Mesothelial cell of epicardium (in vitro differentiated cells): ENCODE results near the gene ZFPM1. TPM values are rescaled to one million over a fixed set of nuclear protein-coding genes. Genes with fewer than 3 reads are reported as not detected.

Experiments
- DNase-seq, 2 experiments: peaks; one replicate each; pipeline ENCODE4 v3.0.0; 2021; ENCODE audit warnings: low spot score in 2 of 2; ENCODE audit not compliant: unreplicated experiment in 2 of 2
- H3K27ac Mint-ChIP-seq: 2 replicates; pipeline ENCODE4 v1.8.0; 2021; ENCODE audit warnings: mixed read lengths
- H3K27me3 Mint-ChIP-seq: 2 replicates; pipeline ENCODE4 v1.8.0; 2021; ENCODE audit warnings: low read depth, mixed read lengths
- H3K36me3 Mint-ChIP-seq: 2 replicates; pipeline ENCODE4 v1.8.0; 2021; ENCODE audit warnings: mixed read lengths
- H3K4me1 Mint-ChIP-seq: 2 replicates; pipeline ENCODE4 v1.8.0; 2021; ENCODE audit warnings: mixed read lengths
- H3K4me3 Mint-ChIP-seq: 2 replicates; pipeline ENCODE4 v1.8.0; 2021; ENCODE audit warnings: mild to moderate bottlenecking, moderate library complexity, mixed read lengths
- H3K9me3 Mint-ChIP-seq: 2 replicates; pipeline ENCODE4 v1.8.0; 2021; ENCODE audit warnings: mixed read lengths
- CTCF ChIP-seq: fragments of 200-600 bp; sonication (generic); IDR thresholded peaks from one replicate; pipeline ENCODE4 v1.5.0; 2021; ENCODE audit warnings: antibody characterized with exemption; ENCODE audit not compliant: unreplicated experiment
- total RNA-seq: library from RNA; stranded (reverse); gene quantifications from 3 replicates; pipeline ENCODE4 v1.2.1, GENCODE V29; 2021

Gene ZFPM1
- total RNA-seq, 1 donor from 2014 or later = 56.2 TPM

- H3K9me3 Mint-ChIP-seq = no peaks in the 10 kb centered on the region
- TF ChIP-seq CTCF = no peak
- no peak overlapping the region for H3K27ac Mint-ChIP-seq
Measured at GRCh38 chr16:88415713-88416323, 37.3 kb upstream of the ZFPM1 start.

DNA sequence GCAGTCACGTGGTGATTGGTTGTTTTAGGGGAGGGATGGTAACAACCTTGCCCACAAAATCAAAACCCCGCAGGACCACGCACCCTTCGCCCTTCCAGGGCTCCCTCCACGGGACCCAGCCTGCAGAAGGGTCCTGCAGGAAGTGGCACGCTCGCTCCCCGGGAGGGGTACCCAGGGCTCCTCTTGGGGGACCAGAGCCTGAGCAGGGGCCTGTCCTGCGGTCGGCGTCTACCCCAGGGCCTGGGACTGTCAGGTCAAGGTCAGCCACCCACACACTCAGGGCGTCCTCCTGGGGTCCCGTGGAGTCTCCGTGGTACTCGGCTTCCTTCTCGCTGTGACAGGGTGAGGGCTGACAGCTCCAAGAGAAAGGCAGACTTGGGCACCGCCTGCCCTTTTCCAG lies 36.4 kb upstream of the ZFPM1 start:
- no peaks in the 10 kb centered on the region for H3K36me3 Mint-ChIP-seq
- H3K27ac Mint-ChIP-seq = no peak overlapping the region
- DNase-seq = no peak
- TF ChIP-seq CTCF = no peak
- peaks cover 4% of the 10 kb centered on the region for H3K4me1 Mint-ChIP-seq
- no peak overlapping the region for H3K4me3 Mint-ChIP-seq
- H3K9me3 Mint-ChIP-seq = no peaks in the 10 kb centered on the region
- no peaks in the 10 kb centered on the region for H3K27me3 Mint-ChIP-seq

More at GRCh38 chr16:88415713-88416323, 37.3 kb upstream of the ZFPM1 start:
- DNase-seq = no peak
- Mint-ChIP-seq H3K27me3 (no peaks in the 10 kb centered on the region), H3K4me1 (peaks cover 4% of the 10 kb centered on the region), H3K36me3 (no peaks in the 10 kb centered on the region), H3K4me3 (no peak overlapping the region)

DNA sequence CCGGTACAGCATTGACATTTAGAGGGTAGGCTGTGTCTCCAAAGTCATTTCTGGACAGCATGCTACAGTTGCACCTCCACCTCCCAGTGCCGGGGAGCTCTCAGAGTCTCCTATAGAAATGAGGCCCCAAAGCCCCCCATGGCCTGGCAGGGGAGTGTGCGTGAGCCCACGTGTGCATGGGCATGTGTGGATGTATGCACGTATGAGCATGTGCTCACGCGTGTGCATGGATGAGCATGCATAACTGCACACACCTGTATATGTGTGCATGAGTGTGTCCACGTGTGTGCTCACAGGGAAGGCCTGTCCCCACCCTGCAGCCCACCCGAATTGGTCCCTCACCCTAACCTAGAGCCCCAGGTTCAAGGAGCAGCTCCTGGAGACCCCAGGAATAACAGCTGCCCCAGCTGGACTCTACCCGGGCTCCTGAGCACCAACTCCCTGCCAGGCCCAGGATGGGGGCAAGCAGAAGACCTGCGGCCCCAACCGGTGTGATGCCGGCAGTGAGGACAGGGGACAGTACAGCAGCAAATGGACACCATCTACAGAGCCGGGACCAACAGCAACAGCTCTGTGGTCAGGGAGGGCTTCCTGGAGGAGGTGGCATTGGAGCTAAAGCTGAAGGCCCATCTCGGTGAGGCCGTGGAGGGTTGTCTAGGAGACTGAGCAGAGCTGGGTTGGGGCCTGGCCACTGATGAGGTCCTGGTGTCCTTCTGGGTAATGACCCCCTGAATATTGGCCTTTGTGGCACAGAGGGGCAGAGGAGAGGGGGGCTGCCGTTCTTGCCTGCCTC lies 35.2 kb upstream of the ZFPM1 start:
- no peak overlapping the region for H3K27ac Mint-ChIP-seq
- peaks cover 4% of the 10 kb centered on the region for H3K4me1 Mint-ChIP-seq
- no peak overlapping the region for H3K4me3 Mint-ChIP-seq
- H3K36me3 Mint-ChIP-seq = no peaks in the 10 kb centered on the region
- DNase-seq = no peak
- H3K9me3 Mint-ChIP-seq = no peaks in the 10 kb centered on the region
- no peaks in the 10 kb centered on the region for H3K27me3 Mint-ChIP-seq
- no peak for TF ChIP-seq CTCF

GRCh38 chr16:88418869-88419268 lies 34.2 kb upstream of the ZFPM1 start:
- no peaks in the 10 kb centered on the region for H3K9me3 Mint-ChIP-seq
- DNase-seq = no peak
- TF ChIP-seq CTCF = no peak
- no peak overlapping the region for H3K4me3 Mint-ChIP-seq
- no peak overlapping the region for H3K27ac Mint-ChIP-seq
- H3K36me3 Mint-ChIP-seq = no peaks in the 10 kb centered on the region
- H3K4me1 Mint-ChIP-seq = peaks cover 5% of the 10 kb centered on the region
- no peaks in the 10 kb centered on the region for H3K27me3 Mint-ChIP-seq

GRCh38 chr16:88419790-88420189 lies 33.3 kb upstream of the ZFPM1 start:
- no peaks in the 10 kb centered on the region for H3K27me3 Mint-ChIP-seq
- peaks cover 13% of the 10 kb centered on the region for H3K4me1 Mint-ChIP-seq
- no peak for DNase-seq
- no peak overlapping the region for H3K4me3 Mint-ChIP-seq
- no peaks in the 10 kb centered on the region for H3K36me3 Mint-ChIP-seq
- no peak overlapping the region for H3K27ac Mint-ChIP-seq
- no peaks in the 10 kb centered on the region for H3K9me3 Mint-ChIP-seq
- no peak for TF ChIP-seq CTCF
